Hepatocyte (in vitro differentiated cells): ENCODE data around the gene AGTPBP1.

ENCODE experiments used
- CTCF ChIP-seq: fragments of 200-600 bp; sonication (generic); IDR thresholded peaks from 2 replicates; pipeline ENCODE4 v1.5.1; 2016; ENCODE audit warnings: antibody characterized with exemption, mild to moderate bottlenecking; ENCODE audit not compliant: poor library complexity
- EZH2 ChIP-seq: fragments of 200-600 bp; sonication (generic); IDR thresholded peaks from 2 replicates; pipeline ENCODE4 v1.6.1; 2016; ENCODE audit warnings: antibody characterized with exemption, mild to moderate bottlenecking, borderline replicate concordance
- EZH2phosphoT487 ChIP-seq: fragments of 200-600 bp; sonication (generic); IDR thresholded peaks from one replicate; pipeline ENCODE4 v1.6.1; 2018; ENCODE audit warnings: antibody characterized with exemption, mild to moderate bottlenecking, low read depth, moderate library complexity; ENCODE audit not compliant: unreplicated experiment, severe bottlenecking

DNA sequence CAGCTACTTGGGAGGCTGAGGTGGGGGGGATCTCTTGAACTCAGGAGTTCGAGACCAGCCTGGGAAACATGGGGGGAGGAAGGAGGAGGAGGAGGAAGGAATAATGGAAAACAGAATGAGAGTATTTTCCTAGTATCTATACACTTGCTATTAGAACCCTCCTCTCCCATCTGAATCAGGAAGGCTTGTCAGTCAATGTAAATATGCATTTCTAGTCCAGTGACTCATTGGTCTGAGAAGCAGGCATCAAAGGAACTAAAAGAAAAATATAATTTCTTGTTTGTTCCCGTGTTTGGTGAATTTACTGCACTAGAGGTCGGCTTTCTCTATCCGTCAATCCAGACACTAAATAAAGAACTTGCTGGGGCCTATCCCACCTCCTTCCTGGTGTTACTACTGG lies 88.6 kb downstream of the AGTPBP1 start:
- no peak for TF ChIP-seq CTCF
- no peak for TF ChIP-seq EZH2phosphoT487
- TF ChIP-seq EZH2, result no peak
